OCI-LY3 (cell line): ENCODE results near the gene MAPKAPK3.

Experiments
- H2AFZ ChIP-seq: fragments of 200-600, 300-600 bp; shearing (Covaris generic); 2 replicates; pipeline ENCODE4 v1.6.0; 2014; ENCODE audit warnings: antibody characterized with exemption, low read depth, low read length
- H3K27ac ChIP-seq: fragments of 200-600, 300-600 bp; sonication (generic); 2 replicates; pipeline ENCODE4 v1.5.1; 2014; ENCODE audit warnings: mild to moderate bottlenecking, low read length, moderate library complexity, mixed read lengths
- H3K27me3 ChIP-seq: fragments of 200-600, 300-600 bp; sonication (generic); 2 replicates; pipeline ENCODE4 v1.6.1; 2014; ENCODE audit warnings: low read depth, low read length, mixed read lengths
- H3K36me3 ChIP-seq: fragments of 200-600, 300-600 bp; sonication (generic); replicated peaks from 2 replicates; pipeline ENCODE3; 2014; ENCODE audit warnings: low read depth, low read length, mixed read lengths
- H3K4me1 ChIP-seq: fragments of 300-600, 200-600 bp; sonication (generic); 2 replicates; pipeline ENCODE4 v1.6.1; 2014; ENCODE audit warnings: low read length, mixed read lengths
- H3K4me2 ChIP-seq: fragments of 200-600, 300-600 bp; sonication (generic); 2 replicates; pipeline ENCODE4 v1.6.1; 2014; ENCODE audit warnings: low read length, mixed read lengths
- H3K4me3 ChIP-seq: fragments of 300-600, 200-600 bp; sonication (generic); 2 replicates; pipeline ENCODE4 v1.5.1; 2014; ENCODE audit warnings: antibody characterized with exemption, mild to moderate bottlenecking, low read length, moderate library complexity
- H3K79me2 ChIP-seq: fragments of 300-600, 200-600 bp; shearing (Covaris generic); 2 replicates; pipeline ENCODE4 v1.6.1; 2014; ENCODE audit warnings: mild to moderate bottlenecking, low read length, mixed read lengths
- H3K9ac ChIP-seq: fragments of 300-600, 200-600 bp; shearing (Covaris generic); 2 replicates; pipeline ENCODE4 v1.6.0; 2014; ENCODE audit warnings: mild to moderate bottlenecking, low read length, moderate library complexity
- H3K9me3 ChIP-seq: fragments of 200-600, 300-600 bp; shearing (Covaris generic); 2 replicates; pipeline ENCODE4 v1.6.1; 2014; ENCODE audit warnings: low read length, mixed read lengths; ENCODE audit not compliant: insufficient read depth
- H4K20me1 ChIP-seq: fragments of 200-600, 300-600 bp; sonication (generic); 2 replicates; pipeline ENCODE4 v1.6.1; 2016; ENCODE audit warnings: low read length, mixed read lengths; ENCODE audit not compliant: insufficient read depth
- CTCF ChIP-seq: fragments of 200-600, 300-600 bp; sonication (generic); IDR thresholded peaks from 2 replicates; pipeline ENCODE4 v1.5.1; 2014; ENCODE audit warnings: antibody characterized with exemption, low read length, low read depth
- EZH2phosphoT487 ChIP-seq: fragments of 200-600 bp; shearing (Covaris generic); IDR thresholded peaks from 2 replicates; pipeline ENCODE4 v1.6.1; 2018; ENCODE audit warnings: antibody characterized with exemption, mixed run types, low read depth

Gene MAPKAPK3

GRCh38 chr3:50617096-50617791 lies at the start of gene MAPKAPK3:
TSS of gene MAPKAPK3 (plus strand) at chr3:50617151. CDS start at chr3:50617566, 415 bp downstream.
- peak within 1 kb of the TSS; percentile 62 for H3K27ac ChIP-seq
- H3K27me3 ChIP-seq = peaks cover 14% of the 10 kb centered on the region
- no peaks in the 10 kb centered on the region for H4K20me1 ChIP-seq
- H3K9me3 ChIP-seq = no peaks in the 10 kb centered on the region
- peak within 1 kb of the TSS; percentile 98 for H3K4me2 ChIP-seq
- peak within 1 kb of the TSS; percentile 85 for H3K4me3 ChIP-seq
- peaks cover 19% of the 10 kb centered on the region for H3K4me1 ChIP-seq
- TF ChIP-seq EZH2phosphoT487 = no peak
- peak; percentile 23 for TF ChIP-seq CTCF
- H2AFZ ChIP-seq = peak within 1 kb of the TSS; percentile 75
- peak within 1 kb of the TSS; percentile 89 for H3K9ac ChIP-seq
- H3K36me3 ChIP-seq = peaks cover 5% of the 10 kb centered on the region
- H3K79me2 ChIP-seq = peaks cover 29% of the 10 kb centered on the region

GRCh38 chr3:50567386-50568167 lies 49.4 kb upstream of the MAPKAPK3 start, which contains the start of gene C3orf18:
TSS of gene C3orf18 (minus strand) at chr3:50567747. CDS start at chr3:50565699, 2,048 bp downstream.
- H2AFZ ChIP-seq = peak within 1 kb of the TSS; percentile 49; the same call in 1 of the 2 replicates
- H3K4me3 ChIP-seq = peak within 1 kb of the TSS; percentile 99
- H3K4me2 ChIP-seq = peak within 1 kb of the TSS; percentile 82
- peak within 1 kb of the TSS; percentile 72 for H3K9ac ChIP-seq
- peaks cover 10% of the 10 kb centered on the region; the same call in 1 of the 2 replicates for H3K27me3 ChIP-seq
- TF ChIP-seq CTCF (no peak), EZH2phosphoT487 (no peak)
- no peaks in the 10 kb centered on the region for H3K9me3 ChIP-seq
- no peaks in the 10 kb centered on the region for H4K20me1 ChIP-seq
- H3K79me2 ChIP-seq = peaks cover 10% of the 10 kb centered on the region; the same call in 1 of the 2 replicates
- peaks cover 3% of the 10 kb centered on the region for H3K36me3 ChIP-seq
- H3K27ac ChIP-seq = peak within 1 kb of the TSS; percentile 36
- peaks cover 23% of the 10 kb centered on the region for H3K4me1 ChIP-seq

GRCh38 chr3:50568947-50569749 lies 47.8 kb upstream of the MAPKAPK3 start, which contains the start of gene HEMK1:
TSS of gene HEMK1 (plus strand) at chr3:50569522. CDS start at chr3:50571105, 1,583 bp downstream.
- Histone ChIP-seq H3K27ac (peak within 1 kb of the TSS; percentile 65), H3K9ac (peak within 1 kb of the TSS; percentile 87), H2AFZ (peak within 1 kb of the TSS; percentile 69), H4K20me1 (no peaks in the 10 kb centered on the region), H3K4me2 (peak within 1 kb of the TSS; percentile 82), H3K4me1 (peaks cover 23% of the 10 kb centered on the region), H3K27me3 (peaks cover 10% of the 10 kb centered on the region; the same call in 1 of the 2 replicates), H3K36me3 (peaks cover 10% of the 10 kb centered on the region), H3K4me3 (peak within 1 kb of the TSS; percentile 99), H3K9me3 (no peaks in the 10 kb centered on the region), H3K79me2 (peaks cover 10% of the 10 kb centered on the region; the same call in 1 of the 2 replicates)
- TF ChIP-seq EZH2phosphoT487 (no peak), CTCF (no peak)
